Osteoblast (primary cell): ENCODE measurements around the gene LRRC28. TPM values are rescaled to one million over a fixed set of nuclear protein-coding genes. Genes with fewer than 3 reads are reported as not detected.
A peak's percentile ranks its signal among the peaks of the same experiment; 100 is the strongest.

Source experiments
- DNase-seq: peaks from one replicate; pipeline ENCODE4 v3.0.0; 2011; ENCODE audit warnings: low spot score, mixed read lengths; ENCODE audit not compliant: insufficient read length; ENCODE audit errors: missing footprints
- H2AFZ ChIP-seq: 2 replicates; pipeline ENCODE4 v1.6.0; 2011; ENCODE audit warnings: mild to moderate bottlenecking, low read length
- H3K27ac ChIP-seq: 2 replicates; pipeline ENCODE4 v1.5.1; 2011; ENCODE audit warnings: mild to moderate bottlenecking, low read depth, low read length, moderate library complexity
- H3K27me3 ChIP-seq: 2 replicates; pipeline ENCODE4 v1.6.0; 2012; ENCODE audit warnings: mild to moderate bottlenecking, control low read depth, inconsistent platforms, low read length, moderate library complexity; ENCODE audit not compliant: insufficient read depth
- H3K36me3 ChIP-seq: 2 replicates; pipeline ENCODE4 v1.5.1; 2011; ENCODE audit warnings: mild to moderate bottlenecking, low read length, control low read depth, moderate library complexity; ENCODE audit not compliant: insufficient read depth
- H3K4me1 ChIP-seq: 2 replicates; pipeline ENCODE4 v1.5.1; 2011; ENCODE audit warnings: mild to moderate bottlenecking, low read length, control low read depth, moderate library complexity; ENCODE audit not compliant: insufficient read depth
- H3K4me2 ChIP-seq: 2 replicates; pipeline ENCODE4 v1.6.0; 2011; ENCODE audit warnings: mild to moderate bottlenecking, low read length; ENCODE audit not compliant: insufficient read depth
- H3K4me3 ChIP-seq: fragments of 200-600 bp; sonication (generic); 3 replicates; pipeline ENCODE4 v1.5.1; 2012; ENCODE audit warnings: mild to moderate bottlenecking, low read length, inconsistent platforms; ENCODE audit not compliant: insufficient read depth
- H3K79me2 ChIP-seq: 2 replicates; pipeline ENCODE4 v1.6.0; 2012; ENCODE audit warnings: mild to moderate bottlenecking, low read length, control low read depth, inconsistent platforms; ENCODE audit not compliant: insufficient read depth
- H3K9me3 ChIP-seq: 2 replicates; pipeline ENCODE4 v1.5.1; 2011; ENCODE audit warnings: low read depth, low read length, control low read depth
- H4K20me1 ChIP-seq: 2 replicates; pipeline ENCODE4 v1.6.0; 2012; ENCODE audit warnings: mild to moderate bottlenecking, low read length, control low read depth; ENCODE audit not compliant: insufficient read depth
- total RNA-seq: library from RNA; depleted of rRNA; stranded (reverse); fragments of >200 nt; gene quantifications from 2 replicates; pipeline ENCODE4 v1.2.3, GENCODE V29; 2012
- TF ChIP-seq, protein P1 (sequence below): IDR thresholded peaks from 2 replicates; pipeline ENCODE4 v1.5.1; 2011; ENCODE audit warnings: mild to moderate bottlenecking, low read depth, low read length, moderate library complexity; ENCODE audit errors: extremely low read depth

Gene LRRC28
- total RNA-seq, 1 donor, result 32.6 TPM

DNA sequence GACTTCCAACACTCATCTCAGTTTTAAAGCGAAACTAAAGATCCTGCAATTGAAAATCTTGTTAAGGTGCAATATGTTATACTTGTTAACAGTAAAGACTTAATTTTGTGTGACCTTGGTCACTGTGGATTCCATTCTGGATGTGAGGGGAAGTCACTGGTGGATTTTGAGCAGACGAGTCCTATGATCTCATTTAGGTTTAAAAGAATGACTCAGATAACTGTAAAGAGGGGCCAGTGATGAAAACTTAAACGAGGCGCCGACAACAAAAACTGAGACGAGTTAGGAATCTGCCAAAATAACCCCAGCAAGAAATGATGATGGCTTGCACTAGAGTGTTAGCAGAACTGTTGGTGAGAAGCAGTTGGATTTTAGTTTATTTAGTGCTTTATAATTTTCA is 56.5 kb downstream of the LRRC28 start:
- Histone ChIP-seq H3K36me3 (no peaks in the 10 kb centered on the region), H3K79me2 (no peaks in the 10 kb centered on the region), H3K9me3 (peaks cover 2% of the 10 kb centered on the region), H3K27me3 (no peaks in the 10 kb centered on the region), H3K4me1 (peaks cover 20% of the 10 kb centered on the region), H3K4me2 (peak overlapping the region; percentile 46), H3K4me3 (peak overlapping the region; percentile 20), H2AFZ (peak overlapping the region; percentile 66), H4K20me1 (no peaks in the 10 kb centered on the region), H3K27ac (peak overlapping the region; percentile 47)
- TF ChIP-seq, protein P1, sequence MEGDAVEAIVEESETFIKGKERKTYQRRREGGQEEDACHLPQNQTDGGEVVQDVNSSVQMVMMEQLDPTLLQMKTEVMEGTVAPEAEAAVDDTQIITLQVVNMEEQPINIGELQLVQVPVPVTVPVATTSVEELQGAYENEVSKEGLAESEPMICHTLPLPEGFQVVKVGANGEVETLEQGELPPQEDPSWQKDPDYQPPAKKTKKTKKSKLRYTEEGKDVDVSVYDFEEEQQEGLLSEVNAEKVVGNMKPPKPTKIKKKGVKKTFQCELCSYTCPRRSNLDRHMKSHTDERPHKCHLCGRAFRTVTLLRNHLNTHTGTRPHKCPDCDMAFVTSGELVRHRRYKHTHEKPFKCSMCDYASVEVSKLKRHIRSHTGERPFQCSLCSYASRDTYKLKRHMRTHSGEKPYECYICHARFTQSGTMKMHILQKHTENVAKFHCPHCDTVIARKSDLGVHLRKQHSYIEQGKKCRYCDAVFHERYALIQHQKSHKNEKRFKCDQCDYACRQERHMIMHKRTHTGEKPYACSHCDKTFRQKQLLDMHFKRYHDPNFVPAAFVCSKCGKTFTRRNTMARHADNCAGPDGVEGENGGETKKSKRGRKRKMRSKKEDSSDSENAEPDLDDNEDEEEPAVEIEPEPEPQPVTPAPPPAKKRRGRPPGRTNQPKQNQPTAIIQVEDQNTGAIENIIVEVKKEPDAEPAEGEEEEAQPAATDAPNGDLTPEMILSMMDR, result no peak
- DNase-seq, result no peak

- no peak overlapping the region for H3K4me3 ChIP-seq
- H3K27ac ChIP-seq, result no peak overlapping the region
- DNase-seq, result no peak
- peaks cover 18% of the 10 kb centered on the region for H3K4me1 ChIP-seq
- H4K20me1 ChIP-seq, result no peaks in the 10 kb centered on the region
- TF ChIP-seq, protein P1, result no peak
- H3K79me2 ChIP-seq, result no peaks in the 10 kb centered on the region
- no peaks in the 10 kb centered on the region for H3K36me3 ChIP-seq
- no peak overlapping the region for H2AFZ ChIP-seq
- no peak overlapping the region for H3K4me2 ChIP-seq
- no peaks in the 10 kb centered on the region for H3K27me3 ChIP-seq
- peaks cover 6% of the 10 kb centered on the region for H3K9me3 ChIP-seq
These were observed 59.5 kb downstream of the LRRC28 start for GRCh38 chr15:99310745-99311144.

DNA sequence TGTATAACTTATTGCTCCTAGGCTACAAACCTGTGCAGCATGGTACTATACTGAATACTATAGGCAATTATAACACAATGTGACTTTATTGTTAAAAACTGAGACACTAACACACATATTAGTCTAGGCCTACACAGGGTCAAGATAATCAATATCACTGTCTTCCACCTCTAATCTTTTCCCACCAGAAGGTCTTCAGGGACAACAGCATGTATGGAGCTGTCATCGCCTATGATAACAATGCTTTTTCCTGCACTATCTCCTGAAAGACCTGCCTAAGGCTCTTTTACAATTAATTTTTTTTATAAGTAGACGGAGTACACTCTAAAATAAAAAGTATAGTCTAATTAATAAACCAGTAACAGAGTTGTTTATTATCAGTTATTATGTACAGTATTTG is 60.9 kb downstream of the LRRC28 start:
- no peak overlapping the region for H3K4me2 ChIP-seq
- H3K9me3 ChIP-seq, result peaks cover 6% of the 10 kb centered on the region
- H3K4me1 ChIP-seq, result peaks cover 4% of the 10 kb centered on the region
- no peaks in the 10 kb centered on the region for H3K36me3 ChIP-seq
- H3K27me3 ChIP-seq, result no peaks in the 10 kb centered on the region
- H3K4me3 ChIP-seq, result no peak overlapping the region
- no peak overlapping the region for H3K27ac ChIP-seq
- no peaks in the 10 kb centered on the region for H3K79me2 ChIP-seq
- H2AFZ ChIP-seq, result no peak overlapping the region
- H4K20me1 ChIP-seq, result no peaks in the 10 kb centered on the region
- TF ChIP-seq, protein P1, result no peak
- DNase-seq, result no peak

GRCh38 chr15:99312794-99313193 is 61.5 kb downstream of the LRRC28 start:
- DNase-seq, result no peak
- Histone ChIP-seq H3K4me2 (no peak overlapping the region), H3K4me1 (peaks cover 3% of the 10 kb centered on the region), H4K20me1 (no peaks in the 10 kb centered on the region), H3K27ac (no peak overlapping the region), H3K9me3 (peaks cover 6% of the 10 kb centered on the region), H3K36me3 (no peaks in the 10 kb centered on the region), H3K27me3 (no peaks in the 10 kb centered on the region), H3K4me3 (no peak overlapping the region), H3K79me2 (no peaks in the 10 kb centered on the region), H2AFZ (no peak overlapping the region)
- TF ChIP-seq, protein P1, result no peak
